GM19193 (cell line): ENCODE data around the gene CAB39L.

Source experiments
- POLR2A ChIP-seq: IDR thresholded peaks from 4 replicates; pipeline ENCODE4 v1.6.1; 2011; ENCODE audit not compliant: insufficient read depth, insufficient read length; ENCODE audit errors: extremely low read depth

Gene CAB39L

DNA sequence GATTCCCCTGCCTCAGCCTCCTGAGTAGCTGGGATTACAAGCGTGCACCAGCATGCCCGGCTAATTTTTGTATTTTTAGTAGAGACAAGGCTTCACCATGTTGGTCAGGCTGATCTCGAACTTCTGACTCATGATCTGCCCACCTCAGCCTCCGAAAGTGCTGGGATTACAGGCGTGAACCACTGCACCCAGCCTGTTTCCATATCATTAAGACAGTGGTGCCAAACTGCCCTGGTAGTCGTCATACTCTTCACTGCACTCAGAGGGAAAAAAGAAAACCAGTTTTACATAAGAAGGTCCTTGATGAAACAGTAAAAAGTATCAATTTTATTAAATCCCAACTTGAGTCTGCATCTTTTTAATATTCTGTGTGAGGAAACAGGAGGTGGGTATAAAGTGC lies 181.2 kb downstream of the CAB39L start:
- no peak for TF ChIP-seq POLR2A

DNA sequence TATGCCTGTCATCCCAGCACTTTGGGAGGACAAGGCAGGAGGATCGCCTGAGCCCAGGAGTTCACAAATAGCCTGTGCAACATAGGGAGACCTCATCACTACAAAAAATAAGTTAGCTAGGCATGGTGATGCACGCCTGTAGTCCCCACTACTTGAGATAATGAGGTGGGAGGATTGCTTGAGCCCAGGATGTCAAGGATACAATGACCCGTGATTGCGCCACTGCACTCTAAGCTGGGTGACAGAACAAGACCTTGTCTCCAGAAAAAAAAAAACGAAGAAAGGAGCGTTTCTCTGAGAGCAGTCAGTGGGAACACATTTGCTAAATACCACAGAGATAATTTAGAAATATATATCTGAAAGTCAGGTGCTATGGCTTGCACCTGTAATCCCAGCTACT lies 184.3 kb downstream of the CAB39L start:
- no peak for TF ChIP-seq POLR2A
